ENCODE results near the gene HABP2.

HABP2 gene

GRCh38 chr10:113561214-113561613, 8.4 kb downstream of the HABP2 start:
- no peak overlapping the region for H3K4me3 ChIP-seq (ENCODE audit: low read depth, low read length)
- no peak for TF ChIP-seq CTCF (IDR thresholded peaks at IDR 0.05; ENCODE audit: low read depth, low read length, missing control alignments)
- no peak for DNase-seq (ENCODE audit: low read depth)

- H3K4me3 ChIP-seq (ENCODE audit: low read depth, low read length), result no peak overlapping the region
- no peak for DNase-seq (ENCODE audit: low read depth)
- TF ChIP-seq CTCF (IDR thresholded peaks at IDR 0.05; ENCODE audit: low read depth, low read length, missing control alignments), result no peak
These were observed 9.2 kb downstream of the HABP2 start for GRCh38 chr10:113562069-113562468.

GRCh38 chr10:113562704-113563103, 9.9 kb downstream of the HABP2 start:
- no peak for DNase-seq (ENCODE audit: low read depth)
- H3K4me3 ChIP-seq (ENCODE audit: low read depth, low read length), result no peak overlapping the region
- no peak for TF ChIP-seq CTCF (IDR thresholded peaks at IDR 0.05; ENCODE audit: low read depth, low read length, missing control alignments)

- peak; percentile 99 for TF ChIP-seq CTCF (IDR thresholded peaks at IDR 0.05; ENCODE audit: low read depth, low read length, missing control alignments)
- H3K4me3 ChIP-seq (ENCODE audit: low read depth, low read length), result peak overlapping the region; percentile 37
- DNase-seq (ENCODE audit: low read depth), result peak; percentile 19
These were observed 10.6 kb downstream of the HABP2 start for GRCh38 chr10:113563306-113564088.

- TF ChIP-seq CTCF (IDR thresholded peaks at IDR 0.05; ENCODE audit: low read depth, low read length, missing control alignments), result no peak
- no peak overlapping the region for H3K4me3 ChIP-seq (ENCODE audit: low read depth, low read length)
- no peak for DNase-seq (ENCODE audit: low read depth)
These were observed 12.5 kb downstream of the HABP2 start for GRCh38 chr10:113565364-113565763.

- no peak for DNase-seq (ENCODE audit: low read depth)
- no peak overlapping the region for H3K4me3 ChIP-seq (ENCODE audit: low read depth, low read length)
- no peak for TF ChIP-seq CTCF (IDR thresholded peaks at IDR 0.05; ENCODE audit: low read depth, low read length, missing control alignments)
These were observed 14.0 kb downstream of the HABP2 start for GRCh38 chr10:113566888-113567287.

GRCh38 chr10:113569576-113569975, 16.7 kb downstream of the HABP2 start:
- TF ChIP-seq CTCF (IDR thresholded peaks at IDR 0.05; ENCODE audit: low read depth, low read length, missing control alignments), result no peak
- DNase-seq (ENCODE audit: low read depth), result no peak
- H3K4me3 ChIP-seq (ENCODE audit: low read depth, low read length), result no peak overlapping the region
